Brain microvascular endothelial cell (primary cell): ENCODE measurements around the gene ACLY.
"Not testable (repeated sequence)": the region's sequence is repeated elsewhere in the genome, so short reads cannot be mapped to it uniquely, and the experiment has no call there.

Experiments
- DNase-seq: peaks from one replicate; pipeline ENCODE4 v3.0.0-alpha.2; 2020
- H3K27ac ChIP-seq: fragments of 250-450 bp; sonication (Bioruptor Pico); 2 replicates; pipeline ENCODE4 v1.5.1; 2020; ENCODE audit warnings: mild to moderate bottlenecking, moderate library complexity
- H3K27me3 ChIP-seq: fragments of 250-450 bp; sonication (Bioruptor Pico); replicated peaks from 2 replicates; pipeline ENCODE4 v1.5.1; 2020; ENCODE audit warnings: mild to moderate bottlenecking
- H3K36me3 ChIP-seq: fragments of 250-450 bp; sonication (Bioruptor Pico); replicated peaks from 2 replicates; pipeline ENCODE4 v1.5.1; 2020; ENCODE audit warnings: mild to moderate bottlenecking
- H3K4me3 ChIP-seq: 2 replicates; pipeline ENCODE4 v1.5.1; 2011; ENCODE audit warnings: low read depth, mild to moderate bottlenecking, control low read depth, low read length, moderate library complexity
- CTCF ChIP-seq: IDR thresholded peaks from 2 replicates; pipeline ENCODE4 v1.5.1; 2011; ENCODE audit warnings: low read depth, mild to moderate bottlenecking, moderate library complexity, low read length, control low read depth, inconsistent platforms; ENCODE audit errors: missing control alignments
- in situ Hi-C: cut with HindIII; loops from 2 replicates; pipeline ENCODE4 v1.10.0; 2017; ENCODE audit warnings: low sequenced_read_pairs, low pct_ligation_motif_present

Gene ACLY

GRCh38 chr17:41864498-41864835 is 54.3 kb downstream of the ACLY start:
- Histone ChIP-seq H3K36me3 (peaks cover 26% of the 10 kb centered on the region), H3K4me3 (peak overlapping the region; percentile 93), H3K27me3 (no peaks in the 10 kb centered on the region), H3K27ac (peak overlapping the region; percentile 79)
- in situ Hi-C loops: no loop called here
- no peak for TF ChIP-seq CTCF
- peak; percentile 23 for DNase-seq

GRCh38 chr17:41863074-41863848 is 55.5 kb downstream of the ACLY start:
- in situ Hi-C loops: no loop called here
- Histone ChIP-seq H3K27ac (no peak overlapping the region), H3K27me3 (no peaks in the 10 kb centered on the region), H3K4me3 (no peak overlapping the region), H3K36me3 (peaks cover 16% of the 10 kb centered on the region)
- no peak for TF ChIP-seq CTCF
- no peak for DNase-seq

- in situ Hi-C loops: no loop called here
- Histone ChIP-seq H3K27ac (no peak overlapping the region), H3K27me3 (no peaks in the 10 kb centered on the region), H3K36me3 (no peaks in the 10 kb centered on the region), H3K4me3 (no peak overlapping the region)
- no peak for TF ChIP-seq CTCF
- no peak for DNase-seq
Measured at GRCh38 chr17:41860254-41860931, 58.4 kb downstream of the ACLY start.

- H3K27ac ChIP-seq, DNase-seq, in situ Hi-C loops, H3K27me3 ChIP-seq, H3K4me3 ChIP-seq: not testable (repeated sequence)
- H3K36me3 ChIP-seq: peaks cover 11% of the 10 kb centered on the region
Measured at GRCh38 chr17:41851382-41851781, 67.4 kb downstream of the ACLY start.

GRCh38 chr17:41849251-41849990 is 69.3 kb downstream of the ACLY start:
- in situ Hi-C loops: no loop called here
- no peak overlapping the region for H3K4me3 ChIP-seq
- no peak for TF ChIP-seq CTCF
- no peak for DNase-seq
- H3K27me3 ChIP-seq: no peaks in the 10 kb centered on the region
- peaks cover 8% of the 10 kb centered on the region for H3K36me3 ChIP-seq
- no peak overlapping the region for H3K27ac ChIP-seq

- DNase-seq: no peak
- TF ChIP-seq CTCF: no peak
- in situ Hi-C loops: no loop called here
Measured at GRCh38 chr17:41848788-41849187, 70.0 kb downstream of the ACLY start.

More at GRCh38 chr17:41848788-41849187, 70.0 kb downstream of the ACLY start:
- peaks cover 1% of the 10 kb centered on the region for H3K36me3 ChIP-seq
- no peak overlapping the region for H3K27ac ChIP-seq
- no peaks in the 10 kb centered on the region for H3K27me3 ChIP-seq
- H3K4me3 ChIP-seq: no peak overlapping the region
